CD4-positive, CD25-positive, alpha-beta regulatory T cell (primary cell): ENCODE results near the gene KCNE2. TPM values are rescaled to one million over a fixed set of nuclear protein-coding genes. Genes with fewer than 3 reads are reported as not detected.

Experiments used
- ATAC-seq, 2 donors: fragments of 150-1000 bp; cut with Tn5 transposase; one replicate each; pipeline ENCODE4 v1.10.0; 2021; ENCODE audit warnings: low read depth in 2 of 2, moderate number of reproducible peaks in 2 of 2, moderate library complexity in 1 of 2
- DNase-seq, 3 donors: peaks; one replicate each; pipeline versions ENCODE4 v3.0.0 to v3.0.0-alpha.2; 2012 to 2022; ENCODE audit warnings: mixed read lengths in 1 of 3
- H3K27ac ChIP-seq: one replicate; pipeline ENCODE4 v1.7.0; 2013; ENCODE audit warnings: mild to moderate bottlenecking, low read length; ENCODE audit not compliant: insufficient read depth, poor library complexity, severe bottlenecking
- H3K27me3 ChIP-seq: one replicate; pipeline ENCODE4 v1.7.0; 2013; ENCODE audit warnings: low read length; ENCODE audit not compliant: control insufficient read depth, insufficient read depth
- H3K36me3 ChIP-seq: one replicate; pipeline ENCODE4 v1.7.0; 2013; ENCODE audit warnings: mild to moderate bottlenecking, low read length, moderate library complexity; ENCODE audit not compliant: control insufficient read depth, insufficient read depth
- H3K4me1 ChIP-seq: 2 replicates; pipeline ENCODE4 v1.7.0; 2013; ENCODE audit warnings: mild to moderate bottlenecking, low read length; ENCODE audit not compliant: insufficient read depth, control insufficient read depth, poor library complexity, severe bottlenecking
- H3K4me3 ChIP-seq: one replicate; pipeline ENCODE4 v1.7.0; 2013; ENCODE audit warnings: low read depth, mild to moderate bottlenecking, low read length, moderate library complexity
- H3K9me3 ChIP-seq, 2 experiments: 1 replicate in 1 of 2; 2 replicates in 1 of 2; pipeline ENCODE4 v1.7.0; 2013; ENCODE audit warnings: low read length in 2 of 2, mild to moderate bottlenecking in 1 of 2, moderate library complexity in 1 of 2; ENCODE audit not compliant: control insufficient read depth in 2 of 2
- H3K27ac Mint-ChIP-seq, 3 donors: one replicate each; pipeline ENCODE4 v1.8.0; 2020 to 2022; ENCODE audit warnings: mild to moderate bottlenecking in 3 of 3, mixed read lengths in 3 of 3, moderate library complexity in 2 of 3
- H3K27me3 Mint-ChIP-seq: one replicate; pipeline ENCODE4 v1.8.0; 2022; ENCODE audit warnings: mild to moderate bottlenecking, mixed read lengths
- H3K36me3 Mint-ChIP-seq: one replicate; pipeline ENCODE4 v1.8.0; 2020; ENCODE audit warnings: mixed read lengths
- H3K4me1 Mint-ChIP-seq, 4 donors: one replicate each; pipeline ENCODE4 v1.8.0; 2020 to 2022; ENCODE audit warnings: mixed read lengths in 4 of 4, mild to moderate bottlenecking in 1 of 4
- H3K4me3 Mint-ChIP-seq, 4 donors: one replicate each; pipeline ENCODE4 v1.8.0; 2020 to 2022; ENCODE audit warnings: mild to moderate bottlenecking in 4 of 4, mixed read lengths in 4 of 4, moderate library complexity in 3 of 4
- H3K9me3 Mint-ChIP-seq, 7 donors: one replicate each; pipeline ENCODE4 v1.8.0; 2020 to 2022; ENCODE audit warnings: mixed read lengths in 7 of 7, mild to moderate bottlenecking in 3 of 7, moderate library complexity in 2 of 7
- polyA plus RNA-seq, 4 donors: library from polyadenylated mRNA; unstranded; fragments of 300-500 nt; fragmentation: Illumina TruSeq; gene quantifications; one replicate each; pipeline ENCODE4 v1.2.3, GENCODE V29; 2021
- total RNA-seq: library from RNA; stranded (reverse); gene quantifications from one replicate; pipeline ENCODE4 v1.2.3, GENCODE V29; 2022

The KCNE2 gene, protein sequence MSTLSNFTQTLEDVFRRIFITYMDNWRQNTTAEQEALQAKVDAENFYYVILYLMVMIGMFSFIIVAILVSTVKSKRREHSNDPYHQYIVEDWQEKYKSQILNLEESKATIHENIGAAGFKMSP
- total RNA-seq (not detected), polyA plus RNA-seq (under 1 TPM in 2 of 4 donors, not detected in 2; 0.31 to 0.44 TPM)

DNA sequence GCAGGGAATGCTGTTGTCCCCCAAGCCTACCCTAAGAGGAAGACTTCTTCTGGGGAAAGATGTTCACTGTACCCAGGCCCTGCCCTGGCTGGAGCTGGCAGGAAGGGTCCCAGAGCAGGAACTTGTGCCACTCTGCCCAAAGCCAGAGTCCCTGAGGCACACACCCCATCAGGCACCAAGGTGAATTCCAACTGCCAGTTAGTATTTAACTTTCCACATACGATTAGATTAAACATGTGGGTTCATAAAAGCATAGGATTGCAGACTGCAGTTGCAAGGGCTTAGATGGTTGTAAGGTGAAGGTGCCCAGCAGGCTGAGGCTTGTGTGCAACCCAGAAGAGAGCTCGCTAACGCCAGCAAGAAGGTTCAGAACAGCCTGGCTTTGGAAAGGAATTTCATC, at the start of gene KCNE2:
TSS of gene KCNE2 (plus strand) at position 274 of the 400 bp plus-strand sequence. CDS start 6,473 bp downstream, outside the sequence.
- Mint-ChIP-seq H3K36me3 (no peaks in the 10 kb centered on the region), H3K9me3 (peaks cover 0 to 3% (median 0%) of the 10 kb centered on the region in 7 donors), H3K4me1 (peaks cover 5 to 14% (median 8%) of the 10 kb centered on the region in 4 donors), H3K4me3 (no peak within 1 kb of the TSS), H3K27ac (no peak within 1 kb of the TSS), H3K27me3 (peaks cover 35% of the 10 kb centered on the region)
- Histone ChIP-seq H3K4me1 (peaks cover 6% of the 10 kb centered on the region), H3K27ac (no peak within 1 kb of the TSS), H3K36me3 (no peaks in the 10 kb centered on the region), H3K4me3 (no peak within 1 kb of the TSS), H3K27me3 (peaks cover 9% of the 10 kb centered on the region), H3K9me3 (no peaks in the 10 kb centered on the region)
- ATAC-seq (no peak), DNase-seq (no peak)

GRCh38 chr21:34319585-34319984, 44.2 kb upstream of the KCNE2 start:
- H3K9me3 ChIP-seq: no peaks in the 10 kb centered on the region
- no peak overlapping the region for H3K27ac Mint-ChIP-seq
- no peak for DNase-seq
- no peaks in the 10 kb centered on the region for H3K36me3 Mint-ChIP-seq
- H3K27ac ChIP-seq: no peak overlapping the region
- ATAC-seq: no peak
- no peak overlapping the region for H3K4me3 Mint-ChIP-seq
- H3K4me3 ChIP-seq: no peak overlapping the region
- no peaks in the 10 kb centered on the region for H3K4me1 Mint-ChIP-seq
- no peaks in the 10 kb centered on the region for H3K4me1 ChIP-seq
- H3K36me3 ChIP-seq: no peaks in the 10 kb centered on the region
- peaks cover 7% of the 10 kb centered on the region for H3K27me3 ChIP-seq
- H3K27me3 Mint-ChIP-seq: peaks cover 22% of the 10 kb centered on the region
- H3K9me3 Mint-ChIP-seq: no peaks in the 10 kb centered on the region

- H3K36me3 ChIP-seq: no peaks in the 10 kb centered on the region
- peaks cover 7% of the 10 kb centered on the region for H3K27me3 ChIP-seq
- Mint-ChIP-seq H3K36me3 (no peaks in the 10 kb centered on the region), H3K27ac (no peak overlapping the region), H3K4me3 (no peak overlapping the region), H3K4me1 (no peaks in the 10 kb centered on the region), H3K27me3 (peaks cover 22% of the 10 kb centered on the region), H3K9me3 (no peaks in the 10 kb centered on the region)
- no peaks in the 10 kb centered on the region for H3K9me3 ChIP-seq
- H3K4me3 ChIP-seq: no peak overlapping the region
- no peak for ATAC-seq
- H3K27ac ChIP-seq: no peak overlapping the region
- H3K4me1 ChIP-seq: no peaks in the 10 kb centered on the region
- DNase-seq: no peak
These were observed 43.8 kb upstream of the KCNE2 start for GRCh38 chr21:34320011-34320410.

- H3K36me3 Mint-ChIP-seq: peaks cover 3% of the 10 kb centered on the region
- H3K27me3 Mint-ChIP-seq: no peaks in the 10 kb centered on the region
- H3K4me1 ChIP-seq: no peaks in the 10 kb centered on the region
- H3K9me3 ChIP-seq: no peaks in the 10 kb centered on the region
- no peak for DNase-seq
- H3K4me1 Mint-ChIP-seq: no peaks in the 10 kb centered on the region
- ATAC-seq: no peak
- H3K27me3 ChIP-seq: no peaks in the 10 kb centered on the region
- no peak overlapping the region for H3K4me3 ChIP-seq
- no peak overlapping the region for H3K4me3 Mint-ChIP-seq
- H3K36me3 ChIP-seq: no peaks in the 10 kb centered on the region
- no peak overlapping the region for H3K27ac Mint-ChIP-seq
- H3K27ac ChIP-seq: no peak overlapping the region
- peaks cover 0 to 8% (median 1%) of the 10 kb centered on the region in 7 donors for H3K9me3 Mint-ChIP-seq
These were observed 33.8 kb upstream of the KCNE2 start for GRCh38 chr21:34330055-34330454.

DNA sequence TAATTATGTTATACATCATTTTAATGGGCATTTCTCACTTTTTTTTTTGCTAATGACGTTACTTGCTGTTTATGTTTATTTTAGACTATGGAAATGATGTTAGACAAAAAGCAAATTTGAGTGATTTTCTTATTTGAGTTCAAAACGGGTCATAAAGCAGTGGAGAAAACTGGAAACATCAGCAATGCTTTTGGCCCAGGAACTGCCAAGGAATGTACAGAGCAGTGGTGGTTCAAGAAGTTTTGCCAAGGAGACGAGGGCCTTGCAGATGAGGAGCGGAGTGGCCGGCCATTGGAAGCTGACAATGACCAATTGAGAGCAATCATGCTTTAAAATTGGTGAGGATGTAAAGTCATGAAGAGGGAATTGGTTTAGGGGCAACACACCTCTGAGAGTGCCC, 32.1 kb upstream of the KCNE2 start:
- no peak overlapping the region for H3K4me3 Mint-ChIP-seq
- ATAC-seq (no peak), DNase-seq (no peak)
- H3K4me3 ChIP-seq: no peak overlapping the region
- H3K27me3 ChIP-seq: no peaks in the 10 kb centered on the region
- H3K4me1 Mint-ChIP-seq: no peaks in the 10 kb centered on the region
- peaks cover 0 to 8% (median 1%) of the 10 kb centered on the region in 7 donors for H3K9me3 Mint-ChIP-seq
- H3K27ac ChIP-seq: no peak overlapping the region
- H3K27ac Mint-ChIP-seq: no peak overlapping the region
- peaks cover 4% of the 10 kb centered on the region for H3K27me3 Mint-ChIP-seq
- no peaks in the 10 kb centered on the region for H3K36me3 Mint-ChIP-seq
- no peaks in the 10 kb centered on the region for H3K36me3 ChIP-seq
- H3K9me3 ChIP-seq: no peaks in the 10 kb centered on the region
- H3K4me1 ChIP-seq: no peaks in the 10 kb centered on the region

- no peaks in the 10 kb centered on the region for H3K36me3 ChIP-seq
- ATAC-seq: no peak
- DNase-seq: no peak
- peaks cover 0 to 8% (median 1%) of the 10 kb centered on the region in 7 donors for H3K9me3 Mint-ChIP-seq
- H3K27me3 Mint-ChIP-seq: peaks cover 9% of the 10 kb centered on the region
- no peak overlapping the region for H3K4me3 ChIP-seq
- H3K27ac ChIP-seq: no peak overlapping the region
- no peaks in the 10 kb centered on the region for H3K4me1 ChIP-seq
- H3K36me3 Mint-ChIP-seq: no peaks in the 10 kb centered on the region
- H3K27ac Mint-ChIP-seq: no peak overlapping the region
- no peaks in the 10 kb centered on the region for H3K9me3 ChIP-seq
- H3K4me3 Mint-ChIP-seq: no peak overlapping the region
- H3K4me1 Mint-ChIP-seq: no peaks in the 10 kb centered on the region
- H3K27me3 ChIP-seq: no peaks in the 10 kb centered on the region
These were observed 31.5 kb upstream of the KCNE2 start for GRCh38 chr21:34332347-34332746.

- ATAC-seq (no peak), DNase-seq (no peak)
- H3K4me3 Mint-ChIP-seq: no peak overlapping the region
- H3K4me1 Mint-ChIP-seq: no peaks in the 10 kb centered on the region
- H3K27ac Mint-ChIP-seq: no peak overlapping the region
- peaks cover 9% of the 10 kb centered on the region for H3K27me3 Mint-ChIP-seq
- H3K9me3 Mint-ChIP-seq: peaks cover 0 to 8% (median 1%) of the 10 kb centered on the region in 7 donors
- Histone ChIP-seq H3K36me3 (no peaks in the 10 kb centered on the region), H3K4me1 (no peaks in the 10 kb centered on the region), H3K4me3 (no peak overlapping the region), H3K27ac (no peak overlapping the region), H3K27me3 (no peaks in the 10 kb centered on the region), H3K9me3 (no peaks in the 10 kb centered on the region)
- H3K36me3 Mint-ChIP-seq: no peaks in the 10 kb centered on the region
These were observed 30.6 kb upstream of the KCNE2 start for GRCh38 chr21:34333121-34333739.

DNA sequence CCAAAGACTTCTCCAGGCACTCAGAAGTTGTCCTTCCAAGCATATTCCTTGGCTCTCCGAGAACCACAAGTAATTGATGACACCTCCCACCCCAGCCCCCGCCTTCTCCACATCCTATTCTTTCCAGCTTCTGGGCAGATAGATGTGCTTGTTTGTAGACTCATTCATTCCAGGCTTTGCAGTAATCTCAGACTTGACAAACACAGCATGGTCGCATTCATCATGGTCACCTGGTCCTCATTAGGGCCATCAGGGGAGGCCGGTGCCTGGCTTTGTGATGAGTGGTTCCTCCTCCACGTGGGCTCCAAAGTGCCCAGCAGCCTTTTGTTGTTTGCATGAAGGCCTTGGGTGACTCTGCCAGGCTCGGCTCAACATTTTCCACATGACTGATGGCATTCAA, 28.5 kb upstream of the KCNE2 start:
- Histone ChIP-seq H3K36me3 (no peaks in the 10 kb centered on the region), H3K27me3 (no peaks in the 10 kb centered on the region), H3K9me3 (no peaks in the 10 kb centered on the region), H3K27ac (no peak overlapping the region), H3K4me3 (no peak overlapping the region), H3K4me1 (no peaks in the 10 kb centered on the region)
- ATAC-seq (no peak), DNase-seq (no peak)
- Mint-ChIP-seq H3K4me3 (no peak overlapping the region), H3K27ac (no peak overlapping the region), H3K4me1 (no peaks in the 10 kb centered on the region), H3K9me3 (peaks cover 0 to 2% (median 0%) of the 10 kb centered on the region in 7 donors), H3K27me3 (peaks cover 9% of the 10 kb centered on the region), H3K36me3 (no peaks in the 10 kb centered on the region)
